Measurements from ENCODE around the gene DGKI.

- TF ChIP-seq CTCF (IDR thresholded peaks at IDR 0.05) = no peak
- no peak for TF ChIP-seq POLR2A (IDR thresholded peaks at IDR 0.05)
Measured at GRCh38 chr7:137850972-137851945, 4.5 kb upstream of the DGKI start.
